HCT116 (cell line): ENCODE measurements around the gene KLK5. TPM values are rescaled to one million over a fixed set of nuclear protein-coding genes. Genes with fewer than 3 reads are reported as not detected.

Experiments
- ATAC-seq: fragments of 200-7000 bp; cut with Tn5 transposase; 2 replicates; pipeline ENCODE4 v1.9.1; 2020; ENCODE audit warnings: mild to moderate bottlenecking, moderate library complexity
- BruUV-seq: library from RNA; stranded (reverse); fragments of 400-500 nt; replicated peaks from 2 replicates; lab custom pipeline; 2021; lab: Mats Ljungman, UMichigan
- CTCF ChIA-PET: fragments of 300-600 bp; sonication (Branson Sonifier 250); formaldehyde crosslinking; loops from one replicate; lab custom pipeline; 2021; ENCODE audit warnings: antibody characterized with exemption; lab: Charles Lee
- POLR2A ChIA-PET: fragments of 300-600, 350-600 bp; sonication (Branson Sonifier 250); formaldehyde crosslinking; loops from one replicate; lab custom pipeline; 2021; ENCODE audit warnings: antibody characterized with exemption; lab: Charles Lee
- RAD21 ChIA-PET, 2 experiments: fragments of 300-600 bp; sonication (Branson Sonifier 250); formaldehyde crosslinking; loops; one replicate each; lab custom pipeline; 2023; ENCODE audit warnings: low total read pairs in 2 of 2; ENCODE audit not compliant: uncharacterized antibody in 2 of 2, unreplicated experiment in 2 of 2, low non-redundant PET in 1 of 2; lab: Charles Lee
- DNase-seq: peaks from one replicate; pipeline ENCODE4 v3.0.0-alpha.2; 2010; ENCODE audit warnings: low read depth, low spot score
- H2AFZ ChIP-seq: fragments of 200-600 bp; shearing (Covaris generic), sonication (generic); 2 replicates; pipeline ENCODE4 v1.6.1; 2017; ENCODE audit warnings: low read depth, mixed run types, mixed read lengths, antibody characterized with exemption, low read length; ENCODE audit not compliant: poor library complexity, severe bottlenecking
- H3K27ac ChIP-seq: 2 replicates; pipeline ENCODE4 v1.5.1; 2012; ENCODE audit warnings: low read depth, low read length
- H3K27me3 ChIP-seq: fragments of 200-600 bp; sonication (generic); 2 replicates; pipeline ENCODE4 v1.6.1; 2016; ENCODE audit warnings: mixed run types, low read length, mixed read lengths; ENCODE audit not compliant: insufficient read depth
- H3K36me3 ChIP-seq, 2 experiments: fragments of 200-500 bp in 1 of 2; fragments of 200-600 bp in 1 of 2; sonication (Bioruptor generic) in 1 of 2; sonication (generic) in 1 of 2; 2 replicates each; pipeline versions ENCODE4 v1.5.1 to v1.6.1; 2014 to 2016; ENCODE audit warnings: low read length in 2 of 2, inconsistent platforms in 1 of 2, mixed read lengths in 1 of 2, mixed run types in 1 of 2; ENCODE audit not compliant: insufficient read depth in 2 of 2, control insufficient read depth in 1 of 2
- H3K4me1 ChIP-seq, 2 experiments: fragments of 200-600 bp in 1 of 2; sonication (generic) in 1 of 2; 2 replicates each; pipeline versions ENCODE4 v1.5.1 to v1.6.1; 2012 to 2017; ENCODE audit warnings: low read length in 2 of 2, inconsistent platforms in 1 of 2, mild to moderate bottlenecking in 1 of 2, mixed read lengths in 1 of 2, mixed run types in 1 of 2, moderate library complexity in 1 of 2; ENCODE audit not compliant: insufficient read depth in 2 of 2, control insufficient read depth in 1 of 2
- H3K4me2 ChIP-seq: fragments of 200-600 bp; sonication (generic); 2 replicates; pipeline ENCODE4 v1.6.1; 2017; ENCODE audit warnings: mixed run types, low read length, mixed read lengths
- H3K4me3 ChIP-seq, 2 experiments: fragments of 200-600 bp in 1 of 2; sonication (generic) in 1 of 2; replicated peaks in 1 of 2; 2 replicates each; pipeline ENCODE4 v1.5.1; 2011 to 2016; ENCODE audit warnings: low read length in 2 of 2, control low read depth in 1 of 2, low read depth in 1 of 2, mild to moderate bottlenecking in 1 of 2, mixed read lengths in 1 of 2, mixed run types in 1 of 2
- H3K79me2 ChIP-seq: fragments of 200-600 bp; sonication (generic); 2 replicates; pipeline ENCODE4 v1.6.1; 2017; ENCODE audit warnings: mild to moderate bottlenecking, mixed run types, low read length, moderate library complexity, mixed read lengths; ENCODE audit not compliant: insufficient read depth
- H3K9ac ChIP-seq: fragments of 200-600 bp; sonication (generic); 2 replicates; pipeline ENCODE4 v1.6.1; 2016; ENCODE audit warnings: low read length, mixed read lengths
- H3K9me2 ChIP-seq: fragments of 200-600 bp; sonication (generic), shearing (Covaris generic); 2 replicates; pipeline ENCODE4 v1.6.1; 2017; ENCODE audit warnings: mixed run types, mild to moderate bottlenecking, moderate library complexity; ENCODE audit not compliant: insufficient read depth
- H3K9me3 ChIP-seq, 2 experiments: fragments of 200-500 bp in 1 of 2; fragments of 200-600 bp in 1 of 2; sonication (Bioruptor generic) in 1 of 2; sonication (generic) in 1 of 2; 2 replicates each; pipeline ENCODE4 v1.6.1; 2014 to 2017; ENCODE audit warnings: low read length in 2 of 2, mixed read lengths in 2 of 2, inconsistent platforms in 1 of 2, low read depth in 1 of 2, mild to moderate bottlenecking in 1 of 2, mixed run types in 1 of 2, moderate library complexity in 1 of 2; ENCODE audit not compliant: control insufficient read depth in 1 of 2, insufficient read depth in 1 of 2
- H4K20me1 ChIP-seq: fragments of 200-600 bp; sonication (generic), shearing (Covaris generic); 2 replicates; pipeline ENCODE4 v1.6.1; 2017; ENCODE audit warnings: mixed run types, mild to moderate bottlenecking, moderate library complexity; ENCODE audit not compliant: insufficient read depth
- CBX3 ChIP-seq: IDR thresholded peaks from 2 replicates; pipeline ENCODE4 v1.6.1; 2012; ENCODE audit warnings: low read depth
- ELF1 ChIP-seq: IDR thresholded peaks from 2 replicates; pipeline ENCODE4 v1.6.1; 2012; ENCODE audit warnings: low read depth, borderline replicate concordance
- FOSL1 ChIP-seq: IDR thresholded peaks from 2 replicates; pipeline ENCODE4 v1.6.1; 2012; ENCODE audit warnings: low read depth
- JUND ChIP-seq: IDR thresholded peaks from 2 replicates; pipeline ENCODE4 v1.6.1; 2012
- RAD21 ChIP-seq: IDR thresholded peaks from 2 replicates; pipeline ENCODE4 v1.6.1; 2012; ENCODE audit warnings: low read depth, mild to moderate bottlenecking
- SP1 ChIP-seq: IDR thresholded peaks from 2 replicates; pipeline ENCODE4 v1.6.1; 2012; ENCODE audit warnings: low read depth
- ZFX ChIP-seq: fragments of 450-650 bp; IDR thresholded peaks from 2 replicates; pipeline ENCODE4 v1.6.1; 2017
- ZNF274 ChIP-seq: fragments of 200-500 bp; sonication (Bioruptor generic); IDR thresholded peaks from 2 replicates; pipeline ENCODE4 v1.6.1; 2014; ENCODE audit warnings: mild to moderate bottlenecking, low read depth, low read length, inconsistent platforms
- intact Hi-C: fragments of 100-400 bp; cut with micrococcal nuclease; formaldehyde crosslinking; loops from 2 replicates; pipeline ENCODE4 v1.10.0; 2022
- total RNA-seq: library from RNA; stranded (reverse); gene quantifications from one replicate; pipeline ENCODE4 v1.2.1, GENCODE V29; 2021; ENCODE audit not compliant: unreplicated experiment
- TF ChIP-seq, protein P1 (sequence below): IDR thresholded peaks from 2 replicates; pipeline ENCODE4 v1.6.1; 2011; ENCODE audit warnings: mild to moderate bottlenecking, low read length, moderate library complexity; ENCODE audit not compliant: insufficient replicate concordance; ENCODE audit errors: extremely low read depth
- TF ChIP-seq, protein P2 (sequence below): IDR thresholded peaks from 2 replicates; pipeline ENCODE4 v1.6.1; 2012
- TF ChIP-seq, protein P3 (sequence below): IDR thresholded peaks from 2 replicates; pipeline ENCODE4 v1.6.1; 2012; ENCODE audit warnings: low read depth

The KLK5 gene
- total RNA-seq, 1 experiment from 2014 or later, result 1.2 TPM

DNA sequence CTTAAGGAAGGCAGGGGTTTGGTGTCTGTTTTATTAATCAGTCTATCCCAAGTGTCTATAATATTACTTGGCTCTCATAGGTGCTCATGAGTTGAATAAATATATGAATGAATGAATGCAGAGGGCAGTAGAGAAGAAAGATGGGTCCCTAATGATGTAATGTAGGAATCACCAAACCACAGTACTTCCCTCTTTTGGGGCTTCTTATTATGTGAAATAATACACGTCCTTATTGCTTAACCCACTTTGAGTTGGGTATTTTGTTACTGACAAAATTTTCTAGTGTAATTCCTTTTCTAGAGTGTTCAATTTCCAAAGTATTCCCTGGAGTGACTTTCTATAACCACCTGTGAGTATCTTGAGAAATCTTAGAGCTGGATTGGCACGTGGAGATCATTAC, 13.2 kb downstream of the KLK5 start (continued):
- TF ChIP-seq, protein P1, sequence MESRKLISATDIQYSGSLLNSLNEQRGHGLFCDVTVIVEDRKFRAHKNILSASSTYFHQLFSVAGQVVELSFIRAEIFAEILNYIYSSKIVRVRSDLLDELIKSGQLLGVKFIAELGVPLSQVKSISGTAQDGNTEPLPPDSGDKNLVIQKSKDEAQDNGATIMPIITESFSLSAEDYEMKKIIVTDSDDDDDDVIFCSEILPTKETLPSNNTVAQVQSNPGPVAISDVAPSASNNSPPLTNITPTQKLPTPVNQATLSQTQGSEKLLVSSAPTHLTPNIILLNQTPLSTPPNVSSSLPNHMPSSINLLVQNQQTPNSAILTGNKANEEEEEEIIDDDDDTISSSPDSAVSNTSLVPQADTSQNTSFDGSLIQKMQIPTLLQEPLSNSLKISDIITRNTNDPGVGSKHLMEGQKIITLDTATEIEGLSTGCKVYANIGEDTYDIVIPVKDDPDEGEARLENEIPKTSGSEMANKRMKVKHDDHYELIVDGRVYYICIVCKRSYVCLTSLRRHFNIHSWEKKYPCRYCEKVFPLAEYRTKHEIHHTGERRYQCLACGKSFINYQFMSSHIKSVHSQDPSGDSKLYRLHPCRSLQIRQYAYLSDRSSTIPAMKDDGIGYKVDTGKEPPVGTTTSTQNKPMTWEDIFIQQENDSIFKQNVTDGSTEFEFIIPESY, result no peak
- no peak for TF ChIP-seq SP1
- TF ChIP-seq CBX3, result no peak
- no peak for TF ChIP-seq ZFX
- TF ChIP-seq JUND, result no peak
- TF ChIP-seq, protein P2, sequence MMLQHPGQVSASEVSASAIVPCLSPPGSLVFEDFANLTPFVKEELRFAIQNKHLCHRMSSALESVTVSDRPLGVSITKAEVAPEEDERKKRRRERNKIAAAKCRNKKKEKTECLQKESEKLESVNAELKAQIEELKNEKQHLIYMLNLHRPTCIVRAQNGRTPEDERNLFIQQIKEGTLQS, result no peak

DNA sequence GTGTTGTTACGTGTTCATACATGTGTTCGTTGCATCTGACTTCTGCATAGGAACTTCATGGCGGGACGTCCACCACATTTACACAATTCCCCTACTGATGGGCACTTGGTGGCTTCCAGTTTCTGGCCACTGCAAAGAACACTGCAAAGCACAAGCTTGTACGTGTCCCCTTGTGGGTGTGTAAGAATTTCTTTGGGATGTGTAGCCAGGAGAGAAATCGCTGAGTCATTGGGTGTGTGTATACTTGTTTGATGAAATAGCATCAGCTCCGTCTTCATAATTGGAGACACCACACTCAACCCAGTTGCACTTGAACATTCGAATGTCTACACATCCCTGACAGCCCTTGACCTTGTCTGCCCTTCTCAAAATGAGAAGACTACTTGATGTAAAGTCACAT, 19.2 kb downstream of the KLK5 start:
- Histone ChIP-seq H3K9ac (peak overlapping the region; percentile 40), H2AFZ (peak overlapping the region; percentile 77), H3K27ac (peak overlapping the region; percentile 78), H3K36me3 (no peaks in the 10 kb centered on the region), H3K9me3 (no peaks in the 10 kb centered on the region), H3K4me2 (peak overlapping the region; percentile 82), H3K9me2 (no peaks in the 10 kb centered on the region), H4K20me1 (no peaks in the 10 kb centered on the region), H3K4me1 (peaks cover 47 to 54% of the 10 kb centered on the region in 2 experiments), H3K79me2 (no peaks in the 10 kb centered on the region), H3K4me3 (peak overlapping the region in 1 of 2 experiments; percentile 1; a peak in 1 of 4 replicates)
- ChIA-PET RAD21 (interaction anchor here (1.3 to 1.7 kb wide), 3 partner anchors 12 to 83 kb away, joined by 3 to 4 read pairs (median 4); no protein-coding TSS in a partner anchor), POLR2A (interaction anchor here (0.6 to 2.1 kb wide), 7 partner anchors 12 to 1961 kb away, joined by 3 to 8 read pairs (median 4); partner anchors contain the start of genes KLK10, KLK6 and KLK8)
- intact Hi-C loops, result loop anchor here (2.0 kb wide), 2 partner anchors 35 to 67 kb away; partner anchors contain the start of genes KLK6 and KLK8
- ATAC-seq, result no peak
- no TSS peak for BruUV-seq
- TF ChIP-seq ZNF274 (no peak), SP1 (peak; percentile 49; the same call in 1 of the 2 replicates), JUND (peak; percentile 61), CBX3 (peak; percentile 34; the same call in 1 of the 2 replicates), ELF1 (no peak), FOSL1 (peak; percentile 54), RAD21 (0 out of 2 replicates have a peak, but pooled peaks have one; percentile 5)
- TF ChIP-seq, protein P3, sequence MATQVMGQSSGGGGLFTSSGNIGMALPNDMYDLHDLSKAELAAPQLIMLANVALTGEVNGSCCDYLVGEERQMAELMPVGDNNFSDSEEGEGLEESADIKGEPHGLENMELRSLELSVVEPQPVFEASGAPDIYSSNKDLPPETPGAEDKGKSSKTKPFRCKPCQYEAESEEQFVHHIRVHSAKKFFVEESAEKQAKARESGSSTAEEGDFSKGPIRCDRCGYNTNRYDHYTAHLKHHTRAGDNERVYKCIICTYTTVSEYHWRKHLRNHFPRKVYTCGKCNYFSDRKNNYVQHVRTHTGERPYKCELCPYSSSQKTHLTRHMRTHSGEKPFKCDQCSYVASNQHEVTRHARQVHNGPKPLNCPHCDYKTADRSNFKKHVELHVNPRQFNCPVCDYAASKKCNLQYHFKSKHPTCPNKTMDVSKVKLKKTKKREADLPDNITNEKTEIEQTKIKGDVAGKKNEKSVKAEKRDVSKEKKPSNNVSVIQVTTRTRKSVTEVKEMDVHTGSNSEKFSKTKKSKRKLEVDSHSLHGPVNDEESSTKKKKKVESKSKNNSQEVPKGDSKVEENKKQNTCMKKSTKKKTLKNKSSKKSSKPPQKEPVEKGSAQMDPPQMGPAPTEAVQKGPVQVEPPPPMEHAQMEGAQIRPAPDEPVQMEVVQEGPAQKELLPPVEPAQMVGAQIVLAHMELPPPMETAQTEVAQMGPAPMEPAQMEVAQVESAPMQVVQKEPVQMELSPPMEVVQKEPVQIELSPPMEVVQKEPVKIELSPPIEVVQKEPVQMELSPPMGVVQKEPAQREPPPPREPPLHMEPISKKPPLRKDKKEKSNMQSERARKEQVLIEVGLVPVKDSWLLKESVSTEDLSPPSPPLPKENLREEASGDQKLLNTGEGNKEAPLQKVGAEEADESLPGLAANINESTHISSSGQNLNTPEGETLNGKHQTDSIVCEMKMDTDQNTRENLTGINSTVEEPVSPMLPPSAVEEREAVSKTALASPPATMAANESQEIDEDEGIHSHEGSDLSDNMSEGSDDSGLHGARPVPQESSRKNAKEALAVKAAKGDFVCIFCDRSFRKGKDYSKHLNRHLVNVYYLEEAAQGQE, result no peak
- TF ChIP-seq, all 23 proteins: peak for 5
- no peak for DNase-seq
- CTCF ChIA-PET, result interaction anchor here (1.2 to 10.4 kb wide), 4 partner anchors 11 to 163 kb away, joined by 3 to 62 read pairs (median 9); no protein-coding TSS in a partner anchor
- no peaks in the 10 kb centered on the region for H3K27me3 ChIP-seq
